Adrenal gland (tissue), 12 donors: Measurements from ENCODE around the gene LSM7. TPM values are rescaled to one million over a fixed set of nuclear protein-coding genes. Genes with fewer than 3 reads are reported as not detected.

Experiments used
- DNase-seq, 7 donors: peaks; one replicate each; pipeline ENCODE4 v3.0.0-alpha.2; 2019 to 2020
- H3K27ac ChIP-seq, 5 donors: fragments of 200-600 bp; sonication (generic) in 4 of 5; 1 replicate in 3 of 5; 2 replicates in 2 of 5; pipeline versions ENCODE4 v1.5.1 to v1.8.0; 2016 to 2020; ENCODE audit warnings: mild to moderate bottlenecking in 1 of 5
- H3K27me3 ChIP-seq: fragments of 200-600 bp; 2 replicates; pipeline ENCODE4 v1.8.0; 2021
- H3K36me3 ChIP-seq, 2 donors: fragments of 200-600 bp; replicated peaks in 1 of 2; 1 replicate in 1 of 2; 2 replicates in 1 of 2; pipeline versions ENCODE4 v1.5.1 to v1.8.0; 2018 to 2022
- H3K4me1 ChIP-seq, 2 donors: fragments of 200-600 bp; replicated peaks in 1 of 2; 1 replicate in 1 of 2; 2 replicates in 1 of 2; pipeline versions ENCODE4 v1.5.1 to v1.8.0; 2018 to 2021
- H3K4me3 ChIP-seq, 4 donors: fragments of 200-600 bp; sonication (generic) in 3 of 4; one replicate each; pipeline ENCODE4 v1.5.1; 2016 to 2018
- H3K9me3 ChIP-seq, 3 donors: fragments of 200-600 bp; sonication (generic) in 1 of 3; replicated peaks in 1 of 3; 1 replicate in 2 of 3; 2 replicates in 1 of 3; pipeline versions ENCODE4 v1.5.1 to v1.8.0; 2016 to 2021
- CTCF ChIP-seq, 6 experiments: fragments of 450-650 bp in 4 of 6; fragments of 200-600 bp in 2 of 6; sonication (generic) in 1 of 6; IDR thresholded peaks; 1 replicate in 5 of 6; 2 replicates in 1 of 6; pipeline versions ENCODE4 v1.5.1 to v1.8.0; 2016 to 2021; ENCODE audit warnings: antibody characterized with exemption in 6 of 6, mild to moderate bottlenecking in 2 of 6, moderate library complexity in 1 of 6
- POLR2A ChIP-seq, 2 donors: fragments of 450-650 bp; IDR thresholded peaks; one replicate each; pipeline ENCODE4 v1.6.1; 2017; ENCODE audit warnings: antibody characterized with exemption in 2 of 2, mild to moderate bottlenecking in 2 of 2, moderate library complexity in 1 of 2
- WGBS, 4 donors: extraction: QIAGEN DNeasy Blood & Tissue Kit in 2 of 4; methylation state at CpG; one replicate each; pipeline versions ENCODE4 v1.1.5 to v1.1.7; 2013 to 2017; 5-methylcytosine and 5-hydroxymethylcytosine counted together
- intact Hi-C, 2 donors: fragments of 100-400 bp; cut with DNase I; formaldehyde crosslinking; loops; one replicate each; pipeline versions ENCODE4 v1.14.1 to v1.15.0; 2022 to 2023
- polyA plus RNA-seq, 3 donors: library from polyadenylated mRNA; stranded (reverse); fragments of 200-250 nt in 2 of 3; fragments of 350-450 nt in 1 of 3; fragmentation: Illumina TruSeq in 1 of 3; extraction: RNeasy Lipid Tissue Mini Kit (QIAGEN cat#74804) in 1 of 3; gene quantifications; one replicate each; pipeline ENCODE4 v1.2.3, GENCODE V29; 2013 to 2014
- total RNA-seq, 9 donors: library from RNA; depleted of rRNA in 4 of 9; stranded (reverse); fragments of >200 nt in 4 of 9; fragments of 120-200 nt in 1 of 9; fragmentation: NEBNext Ultra II Directional in 1 of 9; extraction: Animal tissue kit (Norgen Biotek cat#: 25700) in 1 of 9; gene quantifications; one replicate each; pipeline versions ENCODE4 v1.1.0 to v1.2.4, GENCODE V29; 2013 to 2023
- donor health status: healthy with polysubstance abuse.
- donor health status: Bipolar disorder and iron deficiency.
- donor health status: DM: yes; HTN: yes; CAD: no.
- donor health status: DM: no; HTN: no; CAD: no.
- donor health status: DM: no; HTN: no; CAD: no.
- donor health status: DM: yes; HTN: yes; CAD: no.

LSM7 gene
- total and polyA plus RNA-seq, 12 donors: 24.1 to 355 (median 78.1) TPM

GRCh38 chr19:2338055-2338615 lies 9.7 kb upstream of the LSM7 start:
- Histone ChIP-seq H3K9me3 (no peaks in the 10 kb centered on the region), H3K4me3 (no peak overlapping the region), H3K27ac (no peak overlapping the region), H3K27me3 (no peaks in the 10 kb centered on the region), H3K4me1 (no peaks in the 10 kb centered on the region), H3K36me3 (peaks cover 0 to 19% of the 10 kb centered on the region in 2 donors)
- intact Hi-C loops: no loop called here
- DNase-seq: no peak
- TF ChIP-seq POLR2A (IDR thresholded peaks at IDR 0.05): no peak
- TF ChIP-seq CTCF (IDR thresholded peaks at IDR 0.05): no peak
- WGBS, 4 donors: 92 to 96% (median 94%) methylated on average over 18 to 21 of the region's 21 CpGs; no CpG with 5 or more reads in 1 of the 4 donors

GRCh38 chr19:2337329-2337707 lies 8.9 kb upstream of the LSM7 start:
- DNase-seq: peak in 4 of 7 donors; percentile 26 to 83 (median 44)
- intact Hi-C loops: no loop called here
- TF ChIP-seq POLR2A (IDR thresholded peaks at IDR 0.05): no peak
- TF ChIP-seq CTCF (IDR thresholded peaks at IDR 0.05): peak in 1 of 6 experiments; percentile 19
- Histone ChIP-seq H3K27me3 (no peaks in the 10 kb centered on the region), H3K9me3 (no peaks in the 10 kb centered on the region), H3K27ac (no peak overlapping the region), H3K4me3 (no peak overlapping the region), H3K4me1 (no peaks in the 10 kb centered on the region), H3K36me3 (peaks cover 0 to 19% of the 10 kb centered on the region in 2 donors)
- 68 to 89% (median 79%) methylated on average over 3 to 19 of the region's 19 CpGs for WGBS, 4 donors

DNA sequence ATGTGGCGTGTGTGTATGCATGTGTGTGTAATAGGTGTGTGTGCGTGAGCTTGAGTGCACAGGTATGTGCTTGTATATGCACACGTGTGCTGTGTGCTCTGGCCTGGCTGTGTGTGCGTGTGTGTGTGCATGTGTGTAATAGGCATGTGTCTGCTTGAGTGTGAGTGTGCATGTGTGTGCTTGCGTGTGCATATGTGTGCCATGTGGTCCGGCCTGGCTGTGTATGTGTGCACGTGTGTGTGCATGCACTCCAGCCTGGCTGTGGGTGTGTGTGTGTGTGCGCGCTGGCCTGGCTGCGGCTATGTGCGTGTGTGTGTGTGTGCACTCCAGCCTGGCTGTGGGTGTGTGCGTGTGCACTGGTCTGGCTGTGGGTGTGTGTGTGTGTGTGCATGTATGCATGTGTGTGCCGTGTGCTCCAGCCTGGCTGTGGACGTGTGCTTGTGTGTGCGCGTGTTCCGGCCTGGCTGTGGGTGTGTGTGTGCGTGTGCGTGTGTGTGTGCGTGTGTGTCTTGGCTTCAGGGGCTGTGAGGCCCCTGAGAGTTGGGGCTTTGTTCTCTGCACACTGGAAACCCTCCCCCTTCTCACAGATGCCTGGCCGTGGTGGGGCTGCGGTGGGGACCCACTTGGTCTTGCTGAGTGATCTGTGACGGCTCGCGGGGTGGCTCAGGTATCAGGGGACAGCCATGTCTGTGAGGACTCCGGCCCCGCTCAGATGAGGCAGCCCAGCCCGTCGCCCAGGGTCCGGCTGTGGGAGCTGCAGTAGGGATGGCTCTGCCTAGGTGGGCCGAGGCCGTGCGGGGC lies 8.3 kb upstream of the LSM7 start:
- TF ChIP-seq CTCF (IDR thresholded peaks at IDR 0.05): no peak
- TF ChIP-seq POLR2A (IDR thresholded peaks at IDR 0.05): no peak
- Histone ChIP-seq H3K4me1 (no peaks in the 10 kb centered on the region), H3K27ac (no peak overlapping the region), H3K9me3 (no peaks in the 10 kb centered on the region), H3K27me3 (no peaks in the 10 kb centered on the region), H3K4me3 (no peak overlapping the region), H3K36me3 (peaks cover 0 to 14% of the 10 kb centered on the region in 2 donors)
- intact Hi-C loops: no loop called here
- WGBS, 4 donors: 76 to 91% (median 84%) methylated on average over 11 to 33 of the region's 33 CpGs
- DNase-seq: no peak

DNA sequence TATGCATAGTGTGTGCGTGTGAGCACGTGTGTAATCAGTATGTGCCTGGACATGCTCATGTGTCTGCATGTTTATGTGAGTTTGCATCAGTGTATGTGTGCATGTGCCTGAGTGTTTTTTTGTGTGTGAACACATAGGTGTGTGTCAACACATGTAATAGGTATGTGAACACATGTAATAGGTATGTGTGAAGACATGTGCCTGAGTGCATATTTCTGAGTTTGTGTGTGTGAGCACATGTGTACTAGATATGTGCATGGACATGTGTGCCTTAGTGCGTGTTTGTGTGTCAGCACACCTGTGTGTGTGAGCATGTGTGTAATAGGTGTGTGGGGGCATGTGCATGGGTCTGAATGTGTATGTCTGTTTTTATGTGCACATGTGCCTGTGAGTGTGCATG lies 7.5 kb upstream of the LSM7 start:
- H3K27me3 ChIP-seq: no peaks in the 10 kb centered on the region
- TF ChIP-seq POLR2A (IDR thresholded peaks at IDR 0.05) (no peak), CTCF (IDR thresholded peaks at IDR 0.05) (no peak)
- no peak for DNase-seq
- no peak overlapping the region for H3K4me3 ChIP-seq
- peaks cover 0 to 5% of the 10 kb centered on the region in 2 donors for H3K36me3 ChIP-seq
- intact Hi-C loops: no loop called here
- 63 to 97% (median 88%) methylated on average over 3 of the region's 3 CpGs for WGBS, 4 donors
- no peak overlapping the region for H3K27ac ChIP-seq
- H3K4me1 ChIP-seq: no peaks in the 10 kb centered on the region
- H3K9me3 ChIP-seq: no peaks in the 10 kb centered on the region
